ENCODE measurements around the gene CAMTA2.

DNA sequence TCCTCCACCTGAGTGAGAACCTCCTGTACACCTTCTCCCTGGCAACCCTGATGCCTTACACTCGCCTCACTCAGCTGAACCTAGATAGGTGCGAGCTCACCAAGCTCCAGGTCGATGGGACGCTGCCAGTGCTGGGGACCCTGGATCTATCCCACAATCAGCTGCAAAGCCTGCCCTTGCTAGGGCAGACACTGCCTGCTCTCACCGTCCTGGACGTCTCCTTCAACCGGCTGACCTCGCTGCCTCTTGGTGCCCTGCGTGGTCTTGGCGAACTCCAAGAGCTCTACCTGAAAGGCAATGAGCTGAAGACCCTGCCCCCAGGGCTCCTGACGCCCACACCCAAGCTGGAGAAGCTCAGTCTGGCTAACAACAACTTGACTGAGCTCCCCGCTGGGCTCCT, 54.7 kb downstream of the CAMTA2 start:
- TF ChIP-seq, protein P1, sequence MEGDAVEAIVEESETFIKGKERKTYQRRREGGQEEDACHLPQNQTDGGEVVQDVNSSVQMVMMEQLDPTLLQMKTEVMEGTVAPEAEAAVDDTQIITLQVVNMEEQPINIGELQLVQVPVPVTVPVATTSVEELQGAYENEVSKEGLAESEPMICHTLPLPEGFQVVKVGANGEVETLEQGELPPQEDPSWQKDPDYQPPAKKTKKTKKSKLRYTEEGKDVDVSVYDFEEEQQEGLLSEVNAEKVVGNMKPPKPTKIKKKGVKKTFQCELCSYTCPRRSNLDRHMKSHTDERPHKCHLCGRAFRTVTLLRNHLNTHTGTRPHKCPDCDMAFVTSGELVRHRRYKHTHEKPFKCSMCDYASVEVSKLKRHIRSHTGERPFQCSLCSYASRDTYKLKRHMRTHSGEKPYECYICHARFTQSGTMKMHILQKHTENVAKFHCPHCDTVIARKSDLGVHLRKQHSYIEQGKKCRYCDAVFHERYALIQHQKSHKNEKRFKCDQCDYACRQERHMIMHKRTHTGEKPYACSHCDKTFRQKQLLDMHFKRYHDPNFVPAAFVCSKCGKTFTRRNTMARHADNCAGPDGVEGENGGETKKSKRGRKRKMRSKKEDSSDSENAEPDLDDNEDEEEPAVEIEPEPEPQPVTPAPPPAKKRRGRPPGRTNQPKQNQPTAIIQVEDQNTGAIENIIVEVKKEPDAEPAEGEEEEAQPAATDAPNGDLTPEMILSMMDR (IDR thresholded peaks at IDR 0.05) = no peak
- TF ChIP-seq POLR2A (IDR thresholded peaks at IDR 0.05) = no peak

Measured in tibial nerve (tissue), 3 donors.